K562 (cell line): Measurements from ENCODE around the gene UNC93B1. TPM values are rescaled to one million over a fixed set of nuclear protein-coding genes. Genes with fewer than 3 reads are reported as not detected.

Source experiments
- ATAC-seq: fragments of 200-7000 bp; cut with Tn5 transposase; 3 replicates; pipeline ENCODE4 v1.9.1; 2020; ENCODE audit warnings: moderate library complexity
- BruUV-seq: library from RNA; stranded (reverse); fragments of 400-500 nt; replicated peaks from 2 replicates; lab custom pipeline; 2021; lab: Mats Ljungman, UMichigan
- CTCF ChIA-PET: fragments of 300-600 bp; formaldehyde crosslinking; extraction: SDS; loops from one replicate; lab custom pipeline; 2021; ENCODE audit warnings: low intra/inter-chr PET ratio; lab: Yijun Ruan, JAX
- POLR2A ChIA-PET: fragments of 300-600, 350-650 bp; sonication (Branson Sonifier 250); formaldehyde crosslinking; extraction: SDS; loops from one replicate; lab custom pipeline; 2021; ENCODE audit warnings: antibody characterized with exemption, inconsistent platforms; lab: Yijun Ruan, JAX
- DNase-seq, 4 experiments: peaks; one replicate each; pipeline versions ENCODE4 v3.0.0 to v3.0.0-alpha.2; 2011 to 2018; ENCODE audit warnings: low spot score in 3 of 4, mixed read lengths in 3 of 4; ENCODE audit errors: extremely low read depth in 1 of 4
- FAIRE-seq: peaks from 2 replicates; lab custom pipeline; 2011; peaks lifted over from hg19 to GRCh38; lab: Jason Lieb, UNC
- H2AFZ ChIP-seq: 2 replicates; pipeline ENCODE4 v1.6.0; 2011; ENCODE audit warnings: low read depth, low read length, control low read depth, inconsistent platforms
- H3K27ac ChIP-seq: fragments of 200-600 bp; 3 replicates; pipeline ENCODE4 v1.8.0; 2011; ENCODE audit warnings: low read depth, mild to moderate bottlenecking, control low read depth, inconsistent platforms, low read length, moderate library complexity, mixed read lengths; ENCODE audit errors: extremely low read depth
- H3K27me3 ChIP-seq, 2 experiments: fragments of 300-600 bp in 1 of 2; 2 replicates in 1 of 2; 3 replicates in 1 of 2; pipeline versions ENCODE4 v1.6.0 to v1.8.0; 2011; ENCODE audit warnings: inconsistent platforms in 2 of 2, low read length in 2 of 2, mild to moderate bottlenecking in 1 of 2, mixed read lengths in 1 of 2, moderate library complexity in 1 of 2; ENCODE audit not compliant: control insufficient read depth in 2 of 2, insufficient read depth in 2 of 2
- H3K36me3 ChIP-seq: fragments of 300-600 bp; 3 replicates; pipeline ENCODE4 v1.8.0; 2011; ENCODE audit warnings: mild to moderate bottlenecking, low read length, inconsistent platforms; ENCODE audit not compliant: control insufficient read depth, insufficient read depth
- H3K4me1 ChIP-seq, 2 experiments: fragments of 200-600 bp in 1 of 2; replicated peaks in 1 of 2; 2 replicates in 1 of 2; 3 replicates in 1 of 2; pipeline versions ENCODE4 v1.5.1 to v1.8.0; 2011; ENCODE audit warnings: inconsistent platforms in 2 of 2, low read length in 2 of 2, mild to moderate bottlenecking in 1 of 2, mixed read lengths in 1 of 2, moderate library complexity in 1 of 2; ENCODE audit not compliant: control insufficient read depth in 2 of 2, insufficient read depth in 2 of 2
- H3K4me2 ChIP-seq: 2 replicates; pipeline ENCODE4 v1.6.1; 2011; ENCODE audit warnings: low read length, control low read depth, inconsistent platforms, mixed read lengths; ENCODE audit not compliant: insufficient read depth
- H3K4me3 ChIP-seq: fragments of 200-600 bp; sonication (generic), shearing (Covaris generic); 2 replicates; pipeline ENCODE4 v1.5.1; 2016; ENCODE audit warnings: control low read depth, inconsistent platforms
- H3K79me2 ChIP-seq: fragments of 200-600 bp; 3 replicates; pipeline ENCODE4 v1.8.0; 2011; ENCODE audit warnings: low read length, inconsistent platforms; ENCODE audit not compliant: control insufficient read depth, insufficient read depth
- H3K9ac ChIP-seq, 2 experiments: 2 replicates each; pipeline versions ENCODE4 v1.6.0 to v1.6.1; 2011; ENCODE audit warnings: low read depth in 2 of 2, low read length in 2 of 2, control low read depth in 1 of 2, inconsistent platforms in 1 of 2, mild to moderate bottlenecking in 1 of 2, mixed read lengths in 1 of 2; ENCODE audit not compliant: insufficient read depth in 1 of 2
- H3K9me1 ChIP-seq: one replicate; pipeline ENCODE4 v1.6.0; 2011; ENCODE audit warnings: inconsistent platforms, mild to moderate bottlenecking, low read length, moderate library complexity; ENCODE audit not compliant: control insufficient read depth, insufficient read depth
- H3K9me3 ChIP-seq: replicated peaks from 2 replicates; pipeline ENCODE4 v1.5.1; 2011; ENCODE audit warnings: low read depth, low read length, inconsistent platforms; ENCODE audit not compliant: control insufficient read depth, insufficient read depth
- H4K20me1 ChIP-seq: replicated peaks from 2 replicates; pipeline ENCODE4 v1.6.1; 2011; ENCODE audit warnings: low read length, inconsistent platforms, mixed read lengths; ENCODE audit not compliant: control insufficient read depth, insufficient read depth
- BACH1 ChIP-seq: fragments of 200-800 bp; sonication (Bioruptor generic); IDR thresholded peaks from 2 replicates; pipeline ENCODE4 v1.6.1; 2016; ENCODE audit warnings: missing genetic modification characterization, missing compliant biosample characterization
- MXD1 ChIP-seq: fragments of 250-450 bp; sonication (Bioruptor Pico); IDR thresholded peaks from 2 replicates; pipeline ENCODE4 v1.8.0; 2021; ENCODE audit warnings: borderline replicate concordance, mild to moderate bottlenecking, moderate library complexity; ENCODE audit not compliant: poor library complexity, severe bottlenecking
- NCOA2 ChIP-seq, 2 experiments: fragments of 450-650 bp; IDR thresholded peaks; 2 replicates each; pipeline ENCODE4 v1.6.1; 2018; ENCODE audit warnings: mild to moderate bottlenecking in 2 of 2, moderate library complexity in 1 of 2; ENCODE audit not compliant: partially characterized antibody in 2 of 2
- POLR2G ChIP-seq: fragments of 200-400 bp; formaldehyde crosslinking; IDR thresholded peaks from 2 replicates; pipeline ENCODE4 v1.6.1; 2017; ENCODE audit warnings: low read depth, mild to moderate bottlenecking, antibody characterized with exemption, low read length, moderate library complexity
- POLR2H ChIP-seq: IDR thresholded peaks from 2 replicates; pipeline ENCODE4 v1.6.1; 2016; ENCODE audit warnings: missing genetic modification characterization, low read depth, mild to moderate bottlenecking, control low read depth, missing compliant biosample characterization, moderate library complexity
- RBM25 ChIP-seq: fragments of 200-400 bp; formaldehyde crosslinking; IDR thresholded peaks from 2 replicates; pipeline ENCODE4 v1.6.1; 2018; ENCODE audit warnings: low read length, low read depth, moderate library complexity; ENCODE audit not compliant: severe bottlenecking
- SRSF3 ChIP-seq: fragments of 200-400 bp; formaldehyde crosslinking; IDR thresholded peaks from 2 replicates; pipeline ENCODE4 v1.6.1; 2016; ENCODE audit warnings: mild to moderate bottlenecking, low read length, moderate library complexity; ENCODE audit not compliant: insufficient read depth
- XRCC5 ChIP-seq: fragments of 200-400 bp; formaldehyde crosslinking; IDR thresholded peaks from 2 replicates; pipeline ENCODE4 v1.6.1; 2017; ENCODE audit warnings: low read depth, mild to moderate bottlenecking, low read length
- ZBED1 ChIP-seq: IDR thresholded peaks from 2 replicates; pipeline ENCODE4 v1.6.1; 2014
- ZBTB12 ChIP-seq: fragments of 250-450 bp; sonication (Bioruptor Pico); IDR thresholded peaks from 2 replicates; pipeline ENCODE4 v1.4.0; 2020
- ZNF436 ChIP-seq: fragments of 250-450, 450-650 bp; sonication (Bioruptor Pico); formaldehyde crosslinking; IDR thresholded peaks from 2 replicates; pipeline ENCODE4 v1.7.0; 2020; ENCODE audit warnings: mild to moderate bottlenecking
- ZNF583 ChIP-seq: fragments of 250-450 bp; sonication (Bioruptor Pico); IDR thresholded peaks from 2 replicates; pipeline ENCODE4 v1.4.0; 2020
- WGBS: fragments of 100-300 bp; shearing (Covaris generic); methylation state at CpG from one replicate; pipeline ENCODE4 v1.1.6; 2016; ENCODE audit warnings: low coverage, mixed read lengths; ENCODE audit not compliant: insufficient coverage; ENCODE audit errors: missing lambda C conversion rate; 5-methylcytosine and 5-hydroxymethylcytosine counted together
- in situ Hi-C: fragments of 300-500 bp; cut with MboI; formaldehyde crosslinking; loops from 4 replicates; pipeline ENCODE4 v1.15.0; 2018; ENCODE audit warnings: inconsistent platforms, mixed read lengths
- intact Hi-C: fragments of 100-400 bp; cut with micrococcal nuclease; formaldehyde crosslinking; loops from 2 replicates; pipeline ENCODE4 v1.14.2; 2022
- polyA plus RNA-seq, 8 experiments: library from polyadenylated mRNA; depleted of rRNA in 4 of 8; stranded (reverse) in 5 of 8; unstranded in 3 of 8; fragments of >200 nt; fragmentation: Nextera tagmentation in 2 of 8; fragmentation: Illumina TruSeq in 1 of 8; extraction: Ambion mirVana in 2 of 8; extraction: Trizol in 1 of 8; gene quantifications; 2 replicates each; pipeline versions ENCODE4 v1.2.1 to v1.2.3, GENCODE V29; 2011 to 2014; ENCODE audit warnings: inconsistent platforms in 1 of 8, missing spikeins in 1 of 8
- total RNA-seq, 7 experiments: library from RNA; depleted of rRNA in 6 of 7; stranded (reverse); fragments of >200 nt in 6 of 7; fragmentation: Illumina TruSeq in 2 of 7; extraction: Trizol in 2 of 7; gene quantifications; 2 replicates each; pipeline versions ENCODE4 v1.2.1 to v1.2.3, GENCODE V29; 2011 to 2021; ENCODE audit warnings: low replicate concordance in 1 of 7

UNC93B1 gene
- total and polyA plus RNA-seq, 9 of the 15 experiments (the other 6 are each of a cell fraction or from before 2014, with no cell fraction given), result 0.10 to 13.6 (median 6.5) TPM

- H3K9ac ChIP-seq, result peak overlapping the region in 1 of 2 experiments; percentile 13; a peak in 1 of 4 replicates
- no peaks in the 10 kb centered on the region; a peak in 1 of 5 replicates for H3K27me3 ChIP-seq
- no peak overlapping the region for H3K4me2 ChIP-seq
- no peak overlapping the region for H3K27ac ChIP-seq
- ATAC-seq (no peak), DNase-seq (no peak), FAIRE-seq (no peak)
- peaks cover 14 to 58% of the 10 kb centered on the region in 2 experiments for H3K4me1 ChIP-seq
- no TSS peak for BruUV-seq
- H4K20me1 ChIP-seq, result no peaks in the 10 kb centered on the region
- H3K4me3 ChIP-seq, result no peak overlapping the region
- POLR2A ChIA-PET, result no interaction called here
- in situ Hi-C loops (no loop called here), intact Hi-C loops (no loop called here)
- no peak overlapping the region for H2AFZ ChIP-seq
- no peaks in the 10 kb centered on the region for H3K79me2 ChIP-seq
- peak; percentile 57 for TF ChIP-seq RBM25
- TF ChIP-seq SRSF3, result no peak
- no peak for TF ChIP-seq NCOA2 (IDR thresholded peaks at IDR 0.05; ENCODE audit: partially characterized antibody in 2 of 2)
- no peaks in the 10 kb centered on the region for H3K9me1 ChIP-seq
- CTCF ChIA-PET, result no interaction called here
- WGBS, result 63% methylated on average over 5 of the region's 5 CpGs
- 0 out of 3 replicates have a peak, but pooled peaks cover 2% of the 10 kb centered on the region for H3K36me3 ChIP-seq
- no peaks in the 10 kb centered on the region for H3K9me3 ChIP-seq
These were observed 4.2 kb downstream of the UNC93B1 start for GRCh38 chr11:67999704-68000103.

- ATAC-seq (no peak), FAIRE-seq (no peak), DNase-seq (no peak)
- Histone ChIP-seq H3K27ac (no peak overlapping the region), H3K4me3 (no peak overlapping the region), H3K79me2 (no peaks in the 10 kb centered on the region), H3K9me1 (no peaks in the 10 kb centered on the region), H3K9ac (no peak overlapping the region), H3K9me3 (no peaks in the 10 kb centered on the region), H4K20me1 (no peaks in the 10 kb centered on the region), H3K4me2 (no peak overlapping the region), H3K4me1 (peaks cover 9 to 53% of the 10 kb centered on the region in 2 experiments), H3K36me3 (0 out of 3 replicates have a peak, but pooled peaks cover 2% of the 10 kb centered on the region), H3K27me3 (no peaks in the 10 kb centered on the region; a peak in 1 of 5 replicates), H2AFZ (no peak overlapping the region)
- POLR2A ChIA-PET, result interaction anchor here (0.6 kb wide), 1 partner anchor 10 kb away, joined by 3 read pairs; no protein-coding TSS in a partner anchor
- no TSS peak for BruUV-seq
- CTCF ChIA-PET, result no interaction called here
- intact Hi-C loops, result no loop called here
- WGBS, result 87% methylated on average over 9 of the region's 13 CpGs
- TF ChIP-seq XRCC5, result no peak
- TF ChIP-seq ZNF583 (CRISPR knock-in tag), result no peak
- no peak for TF ChIP-seq ZNF436 (CRISPR knock-in tag)
- no peak for TF ChIP-seq POLR2H (tag)
- no peak for TF ChIP-seq BACH1
- TF ChIP-seq MXD1, result no peak
- TF ChIP-seq POLR2G, result peak; percentile 31; the same call in 1 of the 2 replicates
- no peak for TF ChIP-seq ZBTB12 (CRISPR knock-in tag)
- TF ChIP-seq ZBED1, result no peak
- in situ Hi-C loops, result no loop called here
These were observed 4.7 kb downstream of the UNC93B1 start for GRCh38 chr11:67999201-67999629.
